Neural crest cell (in vitro differentiated cells): ENCODE data around the gene INPP5J. TPM values are rescaled to one million over a fixed set of nuclear protein-coding genes. Genes with fewer than 3 reads are reported as not detected.

Source experiments
- DNase-seq: peaks from one replicate; pipeline ENCODE4 v3.0.0; 2021; ENCODE audit warnings: low read depth, mixed read lengths, low spot score
- H3K27ac Mint-ChIP-seq: one replicate; pipeline ENCODE4 v1.8.0; 2021; ENCODE audit warnings: mild to moderate bottlenecking, mixed read lengths; ENCODE audit not compliant: unreplicated experiment
- H3K27me3 Mint-ChIP-seq: 2 replicates; pipeline ENCODE4 v1.8.0; 2021; ENCODE audit warnings: low read depth, mild to moderate bottlenecking, mixed read lengths
- H3K36me3 Mint-ChIP-seq: 2 replicates; pipeline ENCODE4 v1.8.0; 2021; ENCODE audit warnings: low read depth, mild to moderate bottlenecking, mixed read lengths
- H3K4me1 Mint-ChIP-seq: 2 replicates; pipeline ENCODE4 v1.8.0; 2021; ENCODE audit warnings: mixed read lengths
- H3K4me3 Mint-ChIP-seq: one replicate; pipeline ENCODE4 v1.8.0; 2021; ENCODE audit warnings: mild to moderate bottlenecking, mixed read lengths
- H3K9me3 Mint-ChIP-seq: 2 replicates; pipeline ENCODE4 v1.8.0; 2021; ENCODE audit warnings: mixed read lengths
- CTCF ChIP-seq: fragments of 200-600 bp; sonication (generic); conservative IDR thresholded peaks from 2 replicates; pipeline ENCODE4 v1.5.0; 2021; ENCODE audit warnings: antibody characterized with exemption, mild to moderate bottlenecking
- microRNA-seq: library from miRNA; unstranded; fragments of <30 nt; microRNA quantifications from one replicate; pipeline ENCODE4, GENCODE V29; 2020
- total RNA-seq: library from RNA; stranded (reverse); gene quantifications from 2 replicates; pipeline ENCODE4 v1.2.1, GENCODE V29; 2021

The INPP5J gene
- total RNA-seq, 1 donor from 2014 or later = 4.7 TPM

GRCh38 chr22:31179345-31179744, 56.6 kb downstream of the INPP5J start:
- DNase-seq = no peak
- Mint-ChIP-seq H3K4me1 (no peaks in the 10 kb centered on the region), H3K4me3 (no peak overlapping the region), H3K36me3 (peaks cover 16% of the 10 kb centered on the region), H3K9me3 (no peaks in the 10 kb centered on the region), H3K27ac (no peak overlapping the region), H3K27me3 (no peaks in the 10 kb centered on the region)
- TF ChIP-seq CTCF = no peak

DNA sequence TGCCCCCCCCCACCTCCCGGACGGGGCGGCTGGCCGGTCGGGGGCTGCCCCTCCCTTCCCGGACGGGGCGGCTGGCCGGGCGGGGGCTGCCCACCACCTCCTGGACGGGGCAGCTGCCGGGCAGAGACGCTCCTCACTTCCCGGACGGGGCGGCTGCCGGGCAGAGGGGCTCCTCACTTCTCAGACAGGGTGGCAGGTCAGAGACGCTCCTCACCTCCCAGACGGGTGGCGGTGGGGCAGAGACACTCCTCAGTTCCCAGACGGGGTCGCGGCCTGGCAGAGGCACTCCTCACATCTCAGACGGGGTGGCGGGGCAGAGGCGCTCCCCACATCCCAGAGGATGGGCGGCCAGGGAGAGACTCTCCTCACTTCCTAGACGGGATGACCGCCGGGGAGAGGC, 61.2 kb downstream of the INPP5J start:
- H3K4me1 Mint-ChIP-seq = no peaks in the 10 kb centered on the region
- DNase-seq = no peak
- H3K4me3 Mint-ChIP-seq = no peak overlapping the region
- no peaks in the 10 kb centered on the region for H3K27me3 Mint-ChIP-seq
- H3K9me3 Mint-ChIP-seq = no peaks in the 10 kb centered on the region
- H3K36me3 Mint-ChIP-seq = peaks cover 14% of the 10 kb centered on the region
- TF ChIP-seq CTCF = no peak
- H3K27ac Mint-ChIP-seq = no peak overlapping the region

Small RNAs within 50 kb of the gene (microRNA-seq; reads per million reads assigned to microRNA genes)
- gene MIR3928 = 33.8 reads per million, percentile 43 among the genes with 10 or more reads in this experiment

Other genes starting within 250 kb of the INPP5J start
- gene MORC2, start 154.2 kb upstream of the INPP5J start, total RNA-seq = 38.8 and 44.2 TPM in 2 replicates
- 114 and 120 TPM in 2 replicates for gene TUG1, start 153.7 kb upstream of the INPP5J start, total RNA-seq
- gene SMTN, start 41.6 kb upstream of the INPP5J start, total RNA-seq = 53.8 and 55.0 TPM in 2 replicates
- gene SELENOM, start 15.4 kb upstream of the INPP5J start, total RNA-seq = 9.1 and 10.1 TPM in 2 replicates
- gene PLA2G3, start 17.5 kb downstream of the INPP5J start, total RNA-seq = 24.3 and 24.7 TPM in 2 replicates
- gene RNF185, start 37.2 kb downstream of the INPP5J start, total RNA-seq = 31.7 and 33.8 TPM in 2 replicates
- gene LIMK2, start 89.3 kb downstream of the INPP5J start, total RNA-seq = 31.3 and 35.1 TPM in 2 replicates
- 1.8 and 2.3 TPM in 2 replicates for gene PIK3IP1, start 169.5 kb downstream of the INPP5J start, total RNA-seq
- 104 and 105 TPM in 2 replicates for gene PATZ1, start 223.4 kb downstream of the INPP5J start, total RNA-seq